ENCODE measurements around the gene HIRA. TPM values are rescaled to one million over a fixed set of nuclear protein-coding genes. Genes with fewer than 3 reads are reported as not detected.

HIRA gene
- total and polyA plus RNA-seq, 2 experiments from 2014 or later: 9.4 to 58.3 TPM

DNA sequence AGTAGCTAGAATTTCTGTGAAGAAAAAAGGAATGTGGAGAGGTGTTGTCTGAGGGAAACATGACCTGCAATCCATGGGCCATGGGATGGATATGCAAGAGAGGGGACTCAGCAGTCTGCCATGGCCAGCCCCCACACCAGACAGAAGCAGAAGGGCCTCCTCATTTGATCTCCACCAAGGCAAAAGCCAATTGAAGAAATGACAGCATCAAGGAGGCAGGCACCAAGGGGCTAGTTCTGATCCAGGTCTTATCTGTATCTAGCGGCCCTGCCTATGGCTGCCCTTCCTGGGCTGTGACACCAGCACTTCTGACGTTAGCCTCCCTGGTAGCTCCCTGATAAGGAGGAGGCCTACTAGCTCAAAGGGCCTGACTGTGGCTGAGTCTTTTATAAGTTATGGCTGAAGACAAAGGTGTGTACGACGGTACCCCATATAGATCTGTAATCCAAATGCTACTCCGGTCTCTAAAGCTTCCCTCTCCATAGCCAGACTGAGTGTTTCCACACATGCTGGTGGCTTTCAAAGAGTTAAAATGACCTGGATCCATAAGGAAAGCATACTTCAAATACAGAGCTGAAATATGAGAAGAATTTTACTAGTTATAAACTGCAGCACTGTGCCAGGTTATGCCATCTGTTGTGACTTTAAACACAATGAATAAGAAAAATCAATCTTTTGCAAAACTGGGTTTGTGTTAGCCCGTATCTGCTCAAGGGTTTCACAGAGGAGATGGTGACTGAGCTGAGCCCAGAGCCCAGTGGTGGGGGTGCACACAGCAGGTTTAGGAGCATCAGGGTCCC is 34.4 kb downstream of the HIRA start (continued):
- TF ChIP-seq, protein P1, sequence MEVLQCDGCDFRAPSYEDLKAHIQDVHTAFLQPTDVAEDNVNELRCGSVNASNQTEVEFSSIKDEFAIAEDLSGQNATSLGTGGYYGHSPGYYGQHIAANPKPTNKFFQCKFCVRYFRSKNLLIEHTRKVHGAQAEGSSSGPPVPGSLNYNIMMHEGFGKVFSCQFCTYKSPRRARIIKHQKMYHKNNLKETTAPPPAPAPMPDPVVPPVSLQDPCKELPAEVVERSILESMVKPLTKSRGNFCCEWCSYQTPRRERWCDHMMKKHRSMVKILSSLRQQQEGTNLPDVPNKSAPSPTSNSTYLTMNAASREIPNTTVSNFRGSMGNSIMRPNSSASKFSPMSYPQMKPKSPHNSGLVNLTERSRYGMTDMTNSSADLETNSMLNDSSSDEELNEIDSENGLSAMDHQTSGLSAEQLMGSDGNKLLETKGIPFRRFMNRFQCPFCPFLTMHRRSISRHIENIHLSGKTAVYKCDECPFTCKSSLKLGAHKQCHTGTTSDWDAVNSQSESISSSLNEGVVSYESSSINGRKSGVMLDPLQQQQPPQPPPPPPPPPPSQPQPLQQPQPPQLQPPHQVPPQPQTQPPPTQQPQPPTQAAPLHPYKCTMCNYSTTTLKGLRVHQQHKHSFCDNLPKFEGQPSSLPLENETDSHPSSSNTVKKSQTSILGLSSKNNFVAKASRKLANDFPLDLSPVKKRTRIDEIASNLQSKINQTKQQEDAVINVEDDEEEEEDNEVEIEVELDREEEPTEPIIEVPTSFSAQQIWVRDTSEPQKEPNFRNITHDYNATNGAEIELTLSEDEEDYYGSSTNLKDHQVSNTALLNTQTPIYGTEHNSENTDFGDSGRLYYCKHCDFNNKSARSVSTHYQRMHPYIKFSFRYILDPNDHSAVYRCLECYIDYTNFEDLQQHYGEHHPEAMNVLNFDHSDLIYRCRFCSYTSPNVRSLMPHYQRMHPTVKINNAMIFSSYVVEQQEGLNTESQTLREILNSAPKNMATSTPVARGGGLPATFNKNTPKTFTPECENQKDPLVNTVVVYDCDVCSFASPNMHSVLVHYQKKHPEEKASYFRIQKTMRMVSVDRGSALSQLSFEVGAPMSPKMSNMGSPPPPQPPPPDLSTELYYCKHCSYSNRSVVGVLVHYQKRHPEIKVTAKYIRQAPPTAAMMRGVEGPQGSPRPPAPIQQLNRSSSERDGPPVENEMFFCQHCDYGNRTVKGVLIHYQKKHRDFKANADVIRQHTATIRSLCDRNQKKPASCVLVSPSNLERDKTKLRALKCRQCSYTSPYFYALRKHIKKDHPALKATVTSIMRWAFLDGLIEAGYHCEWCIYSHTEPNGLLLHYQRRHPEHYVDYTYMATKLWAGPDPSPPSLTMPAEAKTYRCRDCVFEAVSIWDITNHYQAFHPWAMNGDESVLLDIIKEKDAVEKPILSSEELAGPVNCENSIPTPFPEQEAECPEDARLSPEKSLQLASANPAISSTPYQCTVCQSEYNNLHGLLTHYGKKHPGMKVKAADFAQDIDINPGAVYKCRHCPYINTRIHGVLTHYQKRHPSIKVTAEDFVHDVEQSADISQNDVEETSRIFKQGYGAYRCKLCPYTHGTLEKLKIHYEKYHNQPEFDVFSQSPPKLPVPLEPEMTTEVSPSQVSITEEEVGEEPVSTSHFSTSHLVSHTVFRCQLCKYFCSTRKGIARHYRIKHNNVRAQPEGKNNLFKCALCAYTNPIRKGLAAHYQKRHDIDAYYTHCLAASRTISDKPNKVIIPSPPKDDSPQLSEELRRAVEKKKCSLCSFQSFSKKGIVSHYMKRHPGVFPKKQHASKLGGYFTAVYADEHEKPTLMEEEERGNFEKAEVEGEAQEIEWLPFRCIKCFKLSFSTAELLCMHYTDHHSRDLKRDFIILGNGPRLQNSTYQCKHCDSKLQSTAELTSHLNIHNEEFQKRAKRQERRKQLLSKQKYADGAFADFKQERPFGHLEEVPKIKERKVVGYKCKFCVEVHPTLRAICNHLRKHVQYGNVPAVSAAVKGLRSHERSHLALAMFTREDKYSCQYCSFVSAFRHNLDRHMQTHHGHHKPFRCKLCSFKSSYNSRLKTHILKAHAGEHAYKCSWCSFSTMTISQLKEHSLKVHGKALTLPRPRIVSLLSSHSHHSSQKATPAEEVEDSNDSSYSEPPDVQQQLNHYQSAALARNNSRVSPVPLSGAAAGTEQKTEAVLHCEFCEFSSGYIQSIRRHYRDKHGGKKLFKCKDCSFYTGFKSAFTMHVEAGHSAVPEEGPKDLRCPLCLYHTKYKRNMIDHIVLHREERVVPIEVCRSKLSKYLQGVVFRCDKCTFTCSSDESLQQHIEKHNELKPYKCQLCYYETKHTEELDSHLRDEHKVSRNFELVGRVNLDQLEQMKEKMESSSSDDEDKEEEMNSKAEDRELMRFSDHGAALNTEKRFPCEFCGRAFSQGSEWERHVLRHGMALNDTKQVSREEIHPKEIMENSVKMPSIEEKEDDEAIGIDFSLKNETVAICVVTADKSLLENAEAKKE (CRISPR knock-in tag; IDR thresholded peaks at IDR 0.05): no peak
- no peak for TF ChIP-seq CREB1 (CRISPR knock-in tag; IDR thresholded peaks at IDR 0.05; ENCODE audit: low read depth)
- no peak for TF ChIP-seq NANOG (IDR thresholded peaks at IDR 0.05; ENCODE audit: borderline replicate concordance)
- no peak for TF ChIP-seq EZH2 (IDR thresholded peaks at IDR 0.05; ENCODE audit: low read depth, unreplicated experiment)
- TF ChIP-seq ZNF114 (CRISPR knock-in tag; IDR thresholded peaks at IDR 0.05): no peak
- no peak for TF ChIP-seq EZH2phosphoT487 (IDR thresholded peaks at IDR 0.05; ENCODE audit: unreplicated experiment)
- no peak for TF ChIP-seq STAT1 (IDR thresholded peaks at IDR 0.05; ENCODE audit: unreplicated experiment)

DNA sequence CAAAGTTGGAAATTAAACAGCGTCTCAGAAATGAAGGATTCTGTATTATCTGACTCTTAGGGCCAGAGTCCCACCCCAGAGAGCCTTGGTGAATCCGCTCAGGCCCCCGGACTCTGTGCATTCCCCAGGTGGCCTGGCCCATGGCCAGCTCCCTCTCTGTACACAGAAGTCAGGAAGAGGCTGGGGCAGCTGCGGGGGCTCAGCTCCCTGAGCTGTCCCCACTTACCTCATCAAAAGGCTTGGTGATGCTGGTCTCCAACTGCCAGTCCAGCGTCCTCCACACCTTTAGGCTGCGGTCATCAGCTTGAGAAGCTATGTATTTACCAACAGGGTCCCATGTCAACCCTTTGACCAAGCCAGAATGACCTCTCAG is 35.0 kb downstream of the HIRA start:
- no peaks in the 10 kb centered on the region for H3K9me3 Mint-ChIP-seq
- no peaks in the 10 kb centered on the region for H3K9me2 ChIP-seq (ENCODE audit: insufficient read depth)
- no peak overlapping the region for H3K27ac ChIP-seq (ENCODE audit: low read depth)
- DNase-seq (ENCODE audit: low spot score) (no peak), ATAC-seq (no peak)
- no peaks in the 10 kb centered on the region for H3F3A ChIP-seq (replicated peaks; ENCODE audit: low read depth)
- peaks cover 30% of the 10 kb centered on the region for H3K36me3 ChIP-seq (ENCODE audit: insufficient read depth)
- H3K27ac Mint-ChIP-seq: no peak overlapping the region
- H2AFZ ChIP-seq: no peak overlapping the region
- peaks cover 10% of the 10 kb centered on the region for H3K27me3 Mint-ChIP-seq (ENCODE audit: insufficient read depth, low read depth, poor library complexity)
- no peak overlapping the region for H3K4me2 ChIP-seq
- no peaks in the 10 kb centered on the region for H3K4me1 ChIP-seq (ENCODE audit: insufficient read depth)
- H3K36me3 Mint-ChIP-seq (ENCODE audit: low read depth): peaks cover 68% of the 10 kb centered on the region
- H3K4me3 ChIP-seq: no peak overlapping the region
- H3K79me2 ChIP-seq (replicated peaks; ENCODE audit: insufficient read depth): 0 out of 2 replicates have a peak, but pooled peaks cover 3% of the 10 kb centered on the region
- H3K4me1 Mint-ChIP-seq: no peaks in the 10 kb centered on the region
- H3K27me3 ChIP-seq (ENCODE audit: insufficient read depth): no peaks in the 10 kb centered on the region
- no peak overlapping the region for H3K4me3 Mint-ChIP-seq
- peaks cover 6% of the 10 kb centered on the region for H4K20me1 ChIP-seq (replicated peaks; ENCODE audit: insufficient read depth)
- no peak for TF ChIP-seq STAT1 (IDR thresholded peaks at IDR 0.05; ENCODE audit: unreplicated experiment)
- no peak for TF ChIP-seq ZNF114 (CRISPR knock-in tag; IDR thresholded peaks at IDR 0.05)
- no peak for TF ChIP-seq EZH2 (IDR thresholded peaks at IDR 0.05; ENCODE audit: low read depth, unreplicated experiment)
- TF ChIP-seq, protein P2, sequence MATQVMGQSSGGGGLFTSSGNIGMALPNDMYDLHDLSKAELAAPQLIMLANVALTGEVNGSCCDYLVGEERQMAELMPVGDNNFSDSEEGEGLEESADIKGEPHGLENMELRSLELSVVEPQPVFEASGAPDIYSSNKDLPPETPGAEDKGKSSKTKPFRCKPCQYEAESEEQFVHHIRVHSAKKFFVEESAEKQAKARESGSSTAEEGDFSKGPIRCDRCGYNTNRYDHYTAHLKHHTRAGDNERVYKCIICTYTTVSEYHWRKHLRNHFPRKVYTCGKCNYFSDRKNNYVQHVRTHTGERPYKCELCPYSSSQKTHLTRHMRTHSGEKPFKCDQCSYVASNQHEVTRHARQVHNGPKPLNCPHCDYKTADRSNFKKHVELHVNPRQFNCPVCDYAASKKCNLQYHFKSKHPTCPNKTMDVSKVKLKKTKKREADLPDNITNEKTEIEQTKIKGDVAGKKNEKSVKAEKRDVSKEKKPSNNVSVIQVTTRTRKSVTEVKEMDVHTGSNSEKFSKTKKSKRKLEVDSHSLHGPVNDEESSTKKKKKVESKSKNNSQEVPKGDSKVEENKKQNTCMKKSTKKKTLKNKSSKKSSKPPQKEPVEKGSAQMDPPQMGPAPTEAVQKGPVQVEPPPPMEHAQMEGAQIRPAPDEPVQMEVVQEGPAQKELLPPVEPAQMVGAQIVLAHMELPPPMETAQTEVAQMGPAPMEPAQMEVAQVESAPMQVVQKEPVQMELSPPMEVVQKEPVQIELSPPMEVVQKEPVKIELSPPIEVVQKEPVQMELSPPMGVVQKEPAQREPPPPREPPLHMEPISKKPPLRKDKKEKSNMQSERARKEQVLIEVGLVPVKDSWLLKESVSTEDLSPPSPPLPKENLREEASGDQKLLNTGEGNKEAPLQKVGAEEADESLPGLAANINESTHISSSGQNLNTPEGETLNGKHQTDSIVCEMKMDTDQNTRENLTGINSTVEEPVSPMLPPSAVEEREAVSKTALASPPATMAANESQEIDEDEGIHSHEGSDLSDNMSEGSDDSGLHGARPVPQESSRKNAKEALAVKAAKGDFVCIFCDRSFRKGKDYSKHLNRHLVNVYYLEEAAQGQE (IDR thresholded peaks at IDR 0.05; ENCODE audit: unreplicated experiment): no peak
- TF ChIP-seq, protein P3, sequence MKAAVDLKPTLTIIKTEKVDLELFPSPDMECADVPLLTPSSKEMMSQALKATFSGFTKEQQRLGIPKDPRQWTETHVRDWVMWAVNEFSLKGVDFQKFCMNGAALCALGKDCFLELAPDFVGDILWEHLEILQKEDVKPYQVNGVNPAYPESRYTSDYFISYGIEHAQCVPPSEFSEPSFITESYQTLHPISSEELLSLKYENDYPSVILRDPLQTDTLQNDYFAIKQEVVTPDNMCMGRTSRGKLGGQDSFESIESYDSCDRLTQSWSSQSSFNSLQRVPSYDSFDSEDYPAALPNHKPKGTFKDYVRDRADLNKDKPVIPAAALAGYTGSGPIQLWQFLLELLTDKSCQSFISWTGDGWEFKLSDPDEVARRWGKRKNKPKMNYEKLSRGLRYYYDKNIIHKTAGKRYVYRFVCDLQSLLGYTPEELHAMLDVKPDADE (IDR thresholded peaks at IDR 0.05): no peak
- no peak for TF ChIP-seq EZH2phosphoT487 (IDR thresholded peaks at IDR 0.05; ENCODE audit: unreplicated experiment)
